ENCODE data around the gene LMBR1. TPM values are rescaled to one million over a fixed set of nuclear protein-coding genes. Genes with fewer than 3 reads are reported as not detected.
"Not testable (repeated sequence)": the region's sequence is repeated elsewhere in the genome, so short reads cannot be mapped to it uniquely, and the experiment has no call there.

The LMBR1 gene
- total RNA-seq, 1 donor from 2014 or later: 235 TPM

DNA sequence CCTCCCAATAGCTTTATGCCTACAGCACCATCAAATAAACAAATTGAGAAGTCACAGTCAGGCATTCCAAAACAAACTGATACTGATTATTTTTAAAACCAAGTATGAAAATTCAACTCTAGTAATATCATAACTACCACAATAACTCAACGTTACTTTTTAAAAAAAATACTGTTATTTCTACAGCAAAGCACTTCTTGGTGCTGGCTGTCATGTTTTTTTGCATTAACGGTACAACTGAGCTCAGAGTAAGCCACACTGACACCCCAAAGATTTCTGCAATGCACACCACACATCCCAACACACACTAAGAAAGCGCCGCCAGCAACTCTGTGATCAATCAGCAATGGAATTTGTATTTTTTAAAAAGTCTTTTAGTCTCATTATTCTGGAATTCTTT lies 138.8 kb downstream of the LMBR1 start:
- no peak for DNase-seq

DNA sequence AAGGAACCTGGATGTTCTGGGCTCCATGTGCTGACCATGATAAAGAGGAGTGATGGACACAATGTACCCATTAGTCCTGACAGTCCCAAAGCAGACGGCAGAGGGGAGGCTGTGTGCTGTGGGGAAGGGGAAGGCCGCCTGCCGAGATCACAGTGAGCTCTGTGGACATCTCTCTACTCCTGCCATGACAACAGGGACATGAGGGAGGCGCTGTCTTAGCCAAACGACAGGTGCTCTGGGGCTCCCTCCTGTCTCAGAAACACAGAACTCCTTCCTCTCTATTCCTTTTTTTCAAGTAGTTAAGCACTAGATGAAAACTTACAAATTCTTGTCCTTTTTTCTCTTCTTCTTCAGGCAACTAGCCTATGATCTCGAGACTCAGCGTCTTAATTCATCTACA lies 139.4 kb downstream of the LMBR1 start:
- no peak for DNase-seq

GRCh38 chr7:156753229-156753560 lies 139.8 kb downstream of the LMBR1 start:
- DNase-seq: no peak

GRCh38 chr7:156752367-156753228 lies 140.4 kb downstream of the LMBR1 start:
- DNase-seq: no peak

DNA sequence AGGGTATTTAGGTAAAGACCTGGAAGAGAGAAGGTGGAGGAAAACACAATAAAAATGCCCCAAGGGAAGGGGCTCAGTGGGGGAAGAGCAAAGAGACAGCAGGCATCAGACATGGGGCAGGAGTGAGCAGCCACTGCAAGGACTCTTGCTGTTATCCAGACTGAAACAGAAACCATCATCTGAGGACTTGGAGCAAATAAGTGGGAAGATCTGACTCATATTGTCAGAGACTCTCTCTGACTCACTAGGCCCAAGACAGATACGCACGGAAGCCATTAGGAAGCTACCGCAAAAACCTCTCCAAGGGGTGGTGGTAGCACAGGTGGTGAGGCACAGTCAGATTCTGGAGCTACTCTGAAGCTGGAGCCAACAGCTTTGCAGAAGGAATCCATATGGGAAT lies 141.7 kb downstream of the LMBR1 start:
- peak; percentile 16 for DNase-seq

GRCh38 chr7:156747718-156748117 lies 145.3 kb downstream of the LMBR1 start:
- DNase-seq: no peak

GRCh38 chr7:156746891-156747290 lies 146.1 kb downstream of the LMBR1 start:
- DNase-seq: no peak

DNA sequence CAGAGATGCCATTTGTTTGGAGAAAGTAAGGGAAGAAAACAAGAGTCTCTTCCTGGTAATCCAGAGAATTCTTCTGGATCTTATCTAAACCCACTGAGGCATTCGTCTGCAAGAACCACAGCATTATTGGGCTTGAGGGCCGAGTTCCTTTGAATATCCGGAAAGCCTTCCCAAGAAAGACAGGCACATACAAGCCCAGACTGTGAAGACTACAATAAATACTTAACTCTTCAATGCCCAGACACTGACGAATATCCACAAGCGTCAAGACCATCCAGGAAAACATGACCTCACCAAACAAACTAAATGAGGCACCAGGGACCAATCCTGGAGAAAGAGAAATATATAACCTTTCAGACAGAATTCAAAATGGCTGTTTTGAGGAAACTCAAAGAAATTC lies 153.4 kb downstream of the LMBR1 start:
- DNase-seq: no peak

DNA sequence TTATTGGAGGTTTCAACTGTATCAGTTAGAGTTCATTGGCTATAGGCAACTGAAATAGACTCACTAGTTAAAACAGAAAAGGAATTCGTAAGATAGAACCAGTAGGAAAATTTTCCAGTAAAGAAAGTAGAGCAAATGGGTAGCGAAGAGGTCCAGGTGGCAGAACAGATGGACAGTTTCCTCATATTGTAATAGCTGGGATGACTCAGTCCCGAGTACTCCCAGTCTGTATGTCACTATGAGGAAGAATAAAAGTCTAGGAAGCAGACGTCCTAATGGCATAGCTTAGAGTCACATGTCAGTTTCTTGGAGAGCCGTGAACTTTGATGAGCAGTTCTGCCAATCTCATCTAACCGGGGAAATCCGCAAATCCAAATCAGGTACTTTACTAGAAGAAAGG lies 157.1 kb downstream of the LMBR1 start:
- DNase-seq: no peak

DNA sequence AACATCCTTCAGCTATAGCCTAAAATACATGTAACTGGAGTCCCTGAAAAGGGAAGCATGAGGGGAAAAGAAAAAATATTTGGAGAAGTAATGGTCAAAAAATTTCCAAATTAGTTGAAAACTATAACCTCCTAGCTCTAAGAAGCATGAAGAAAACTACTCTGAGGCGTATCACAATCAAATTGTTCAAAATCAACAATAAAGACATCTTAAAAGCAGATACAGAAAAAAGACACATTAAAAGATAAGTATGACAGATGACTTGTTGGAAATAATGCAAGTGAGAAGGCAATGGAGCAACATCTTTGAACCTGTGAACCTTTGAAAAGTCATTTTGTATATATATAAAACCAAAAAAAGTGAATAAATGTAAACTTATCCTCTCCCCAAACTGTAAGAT lies 159.3 kb downstream of the LMBR1 start:
- DNase-seq: no peak

DNA sequence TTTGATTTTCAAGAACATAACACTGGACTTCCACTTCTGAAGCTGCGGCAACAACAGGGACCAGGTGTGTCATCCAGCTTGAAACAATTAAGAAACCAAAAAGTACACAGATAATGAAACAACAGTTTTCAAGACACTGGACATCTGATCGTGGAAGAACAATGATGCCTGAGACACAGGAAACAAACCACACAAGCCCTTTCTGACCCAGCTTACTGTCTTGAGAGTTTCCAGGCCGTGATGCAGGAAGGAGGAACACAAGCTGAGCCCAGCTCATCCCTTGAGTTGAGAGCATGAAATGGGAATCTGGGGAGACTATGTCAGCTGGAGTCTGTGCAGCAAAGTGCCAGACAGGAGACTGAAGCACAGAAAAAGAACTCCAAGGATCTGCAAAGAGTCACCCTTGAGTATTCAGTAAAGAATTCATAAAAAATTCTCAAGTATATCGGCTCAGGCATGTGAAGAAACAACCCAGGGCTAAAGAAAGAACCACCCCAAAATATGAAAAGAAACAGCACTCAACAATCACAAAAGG lies 160.8 kb downstream of the LMBR1 start:
- no peak for DNase-seq

- DNase-seq: no peak
These were observed 161.3 kb downstream of the LMBR1 start for GRCh38 chr7:156731651-156732050.

- no peak for DNase-seq
These were observed 167.0 kb downstream of the LMBR1 start for GRCh38 chr7:156725936-156726335.

DNA sequence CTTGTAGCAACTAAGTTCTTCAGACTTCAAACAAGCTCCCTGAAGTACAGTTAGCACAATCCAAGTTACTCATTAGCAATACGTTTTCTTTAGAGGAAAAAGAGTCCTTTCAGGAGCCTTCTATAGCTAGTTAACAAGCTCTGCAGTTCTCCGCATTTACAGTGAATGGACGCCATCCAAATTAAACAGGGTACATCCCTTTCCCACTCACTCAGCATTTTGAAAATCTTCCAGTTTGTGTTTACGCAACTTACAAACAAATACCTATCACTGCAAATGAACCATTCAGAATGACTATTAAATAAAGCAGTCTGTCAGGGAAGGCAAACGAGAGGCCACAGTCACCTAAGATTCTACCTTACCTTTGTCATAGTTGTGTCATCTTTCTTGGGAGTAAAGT lies 167.9 kb downstream of the LMBR1 start:
- DNase-seq: no peak

DNA sequence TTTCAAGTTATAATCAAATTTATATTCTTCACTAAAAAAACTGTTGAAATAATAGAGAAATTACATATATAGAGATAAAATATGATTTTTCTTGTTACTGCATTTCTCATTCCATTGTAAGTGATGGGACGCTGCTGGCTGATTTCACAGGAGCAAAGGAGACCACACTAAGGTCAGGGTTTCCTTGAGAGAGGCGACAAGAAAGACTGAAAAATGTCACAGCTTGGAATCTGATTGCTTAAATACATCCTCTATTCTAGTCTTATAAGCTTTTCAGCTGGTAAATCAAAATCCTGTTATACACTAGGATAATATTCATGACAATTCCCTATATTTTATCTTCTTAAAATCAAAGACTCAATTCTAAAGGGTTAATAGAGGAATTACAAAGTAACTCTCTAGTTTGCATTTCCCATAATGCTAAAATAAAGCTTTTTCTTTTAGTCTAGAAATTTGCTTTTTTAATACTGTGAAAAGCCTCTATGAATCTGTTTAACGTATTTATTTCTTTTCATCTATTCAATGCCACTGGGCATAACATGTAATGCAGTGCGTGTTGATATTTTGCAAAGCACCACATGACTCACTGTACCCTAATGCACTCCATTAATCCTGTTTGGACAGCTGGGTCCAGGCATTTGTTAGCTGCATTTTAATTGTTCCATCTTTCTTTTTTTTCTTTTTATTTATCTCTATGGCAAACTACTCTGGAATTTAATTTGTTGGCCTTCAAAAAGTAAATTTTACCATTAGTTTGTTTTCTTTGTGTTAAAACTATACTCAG lies 170.7 kb downstream of the LMBR1 start:
- DNase-seq: no peak

DNA sequence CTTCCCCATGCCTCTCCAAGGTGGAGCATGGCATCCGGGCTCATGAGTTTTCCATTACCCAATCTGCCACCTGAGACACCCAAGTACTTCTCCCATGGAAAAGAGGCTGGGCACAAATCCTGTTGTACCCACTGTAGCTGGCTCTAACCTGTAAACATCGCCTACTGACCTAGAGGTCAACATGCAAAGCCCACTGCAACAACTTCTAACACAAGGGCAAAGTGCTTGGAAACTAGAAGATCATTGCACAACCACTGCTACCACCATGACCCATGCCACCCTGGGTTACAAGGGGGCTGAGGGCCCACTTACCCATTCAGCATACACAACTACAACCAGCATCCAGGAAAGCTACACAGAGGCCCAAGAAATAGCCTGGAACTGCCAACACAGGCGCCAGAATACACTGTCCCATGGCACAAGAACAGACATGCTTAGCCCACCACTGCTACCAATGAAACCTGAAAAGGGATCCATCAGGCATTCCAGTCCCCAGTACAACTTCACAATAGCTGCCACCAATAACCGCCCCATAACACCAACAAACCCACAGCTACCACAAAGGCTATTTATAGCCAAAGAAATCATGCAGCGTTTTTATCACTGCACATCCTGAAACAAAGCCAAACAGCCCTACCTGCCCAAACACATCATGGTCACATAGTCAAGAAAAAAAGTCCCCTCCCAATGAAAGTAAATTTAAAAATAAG lies 189.1 kb downstream of the LMBR1 start:
- no peak for DNase-seq

DNA sequence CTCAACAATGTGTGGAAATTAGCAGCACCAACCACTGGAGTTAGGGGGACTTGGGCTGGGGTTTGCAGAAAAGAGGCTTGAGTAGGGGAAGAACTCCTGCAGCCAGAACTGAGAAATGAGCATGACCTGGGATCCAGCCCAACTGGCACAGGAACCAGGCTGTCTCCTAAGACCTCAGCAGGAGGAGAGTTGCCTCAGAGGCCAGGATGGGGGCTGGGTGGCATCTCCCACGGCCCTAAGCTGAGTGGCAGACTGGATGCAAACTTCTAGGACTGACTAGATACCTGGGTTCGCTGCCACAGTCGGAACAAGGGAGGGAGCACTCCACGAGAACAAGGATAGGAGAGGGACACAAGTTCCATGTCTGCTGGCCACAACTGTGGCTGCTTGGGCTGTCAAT lies 189.8 kb downstream of the LMBR1 start:
- no peak for DNase-seq

- no peak for DNase-seq
These were observed 190.6 kb downstream of the LMBR1 start for GRCh38 chr7:156702399-156702798.

- not testable (repeated sequence) for DNase-seq
These were observed 191.2 kb downstream of the LMBR1 start for GRCh38 chr7:156701787-156702186.

DNA sequence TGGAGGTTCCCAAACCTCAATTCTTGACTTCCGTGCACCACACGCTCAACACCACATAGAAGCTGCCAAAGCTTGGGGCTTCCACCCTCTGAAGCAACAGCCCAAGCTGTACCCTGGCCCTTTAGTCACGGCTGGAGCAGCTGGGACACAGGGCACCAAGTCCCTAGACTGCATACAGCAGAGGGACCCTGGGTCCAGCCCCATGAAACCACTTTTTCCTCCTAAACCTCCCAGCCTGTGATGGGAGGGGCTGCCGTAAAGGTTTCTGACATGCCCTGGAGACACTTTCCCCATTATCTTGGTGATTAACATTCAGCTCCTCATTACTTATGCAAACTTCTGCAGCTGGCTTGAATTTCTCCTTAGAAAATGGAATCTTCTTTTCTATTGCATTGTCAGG lies 194.5 kb downstream of the LMBR1 start:
- not testable (repeated sequence) for DNase-seq

DNA sequence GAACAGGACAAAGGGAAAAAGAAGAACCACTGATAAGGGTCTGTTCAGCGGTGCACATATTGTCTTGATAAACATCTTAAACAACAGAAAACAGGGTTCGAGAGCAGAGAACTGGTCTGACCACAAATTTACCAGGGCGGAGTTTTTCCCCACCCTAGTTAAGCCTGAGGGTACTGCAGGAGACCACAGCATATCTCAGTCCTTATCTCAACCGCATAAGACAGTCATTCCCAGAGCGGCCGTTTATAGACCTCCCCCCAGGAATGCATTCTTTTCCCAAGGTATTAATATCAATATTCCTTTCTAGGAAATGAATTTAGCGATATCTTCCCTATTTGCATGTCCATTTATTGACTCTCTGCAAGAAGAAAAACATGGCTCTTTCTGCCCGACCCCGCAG lies 195.7 kb downstream of the LMBR1 start:
- DNase-seq: not testable (repeated sequence)

DNA sequence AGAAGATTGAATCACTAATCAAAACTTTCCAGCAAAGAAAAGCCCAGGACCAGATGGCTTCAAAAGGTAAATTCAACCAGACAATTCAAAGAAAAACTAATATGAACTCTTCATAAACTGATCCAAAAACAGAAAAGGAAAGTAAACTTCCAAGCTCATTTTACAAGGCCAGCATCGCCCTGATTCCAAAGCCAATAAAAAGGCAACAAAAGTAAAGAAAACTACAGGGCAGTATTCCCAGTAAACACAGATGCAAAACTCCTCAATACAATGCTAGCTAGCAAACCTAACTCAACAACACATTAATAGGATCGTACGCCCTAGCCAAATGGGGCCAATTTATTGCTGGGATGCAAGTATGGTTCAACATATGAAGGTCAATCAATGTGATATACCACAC lies 199.4 kb downstream of the LMBR1 start:
- no peak for DNase-seq

- DNase-seq: no peak
These were observed 200.1 kb downstream of the LMBR1 start for GRCh38 chr7:156692849-156693248.
